H1 (cell line): ENCODE results near the gene GMCL2. TPM values are rescaled to one million over a fixed set of nuclear protein-coding genes. Genes with fewer than 3 reads are reported as not detected.

Experiments
- ASH2L ChIP-seq: fragments of 200-600, 300-600 bp; sonication (generic); IDR thresholded peaks from one replicate; pipeline ENCODE4 v1.7.1; 2017; ENCODE audit warnings: low read length
- CHD2 ChIP-seq: IDR thresholded peaks from 2 replicates; pipeline ENCODE4 v1.6.1; 2012; ENCODE audit warnings: low read length, improper control_type of control experiment
- KDM4A ChIP-seq: IDR thresholded peaks from one replicate; pipeline ENCODE4 v1.7.1; 2012; ENCODE audit warnings: low read depth, mild to moderate bottlenecking, moderate library complexity, low read length, inconsistent platforms; ENCODE audit not compliant: severe bottlenecking
- RFX5 ChIP-seq: IDR thresholded peaks from 2 replicates; pipeline ENCODE4 v1.6.1; 2011; ENCODE audit warnings: low read depth, low read length, improper control_type of control experiment, borderline replicate concordance
- SAP30 ChIP-seq: fragments of 300-600 bp; sonication (generic); IDR thresholded peaks from 2 replicates; pipeline ENCODE4 v1.7.1; 2012; ENCODE audit warnings: low read length, moderate library complexity, mild to moderate bottlenecking, inconsistent platforms; ENCODE audit not compliant: insufficient read depth, insufficient replicate concordance
- SP1 ChIP-seq: IDR thresholded peaks from 2 replicates; pipeline ENCODE4 v1.6.1; 2011; ENCODE audit warnings: low read depth, low read length
- SP4 ChIP-seq: IDR thresholded peaks from 2 replicates; pipeline ENCODE4 v1.6.1; 2012; ENCODE audit warnings: low read length, inconsistent platforms
- SRF ChIP-seq: IDR thresholded peaks from 2 replicates; pipeline ENCODE4 v1.6.1; 2011; ENCODE audit warnings: mild to moderate bottlenecking, low read depth, low read length, moderate library complexity
- TEAD4 ChIP-seq: IDR thresholded peaks from 2 replicates; pipeline ENCODE4 v1.6.1; 2012; ENCODE audit warnings: low read depth, low read length, inconsistent platforms, mixed read lengths
- polyA plus RNA-seq, 7 experiments: library from polyadenylated mRNA; depleted of rRNA in 3 of 7; stranded (reverse) in 5 of 7; unstranded in 2 of 7; fragments of >200 nt in 5 of 7; fragments of 200-250 nt in 2 of 7; gene quantifications; 1 replicate in 5 of 7; 2 replicates in 1 of 7; 4 replicates in 1 of 7; pipeline versions ENCODE4 v1.2.1 to v1.2.3, GENCODE V29; 2011 to 2013; ENCODE audit warnings: missing spikeins in 2 of 7, mixed read lengths in 2 of 7
- total RNA-seq: library from RNA; stranded (reverse); fragmentation: NEBNext Ultra II Directional; extraction: Animal tissue kit (Norgen Biotek cat#: 25700); gene quantifications from 2 replicates; pipeline ENCODE4 v1.2.1, GENCODE V29; 2021
- TF ChIP-seq, protein P1 (sequence below): fragments of 300-600 bp; sonication (generic); IDR thresholded peaks from 2 replicates; pipeline ENCODE4 v1.7.1; 2012; ENCODE audit warnings: low read length, moderate library complexity, mild to moderate bottlenecking, inconsistent platforms; ENCODE audit not compliant: insufficient replicate concordance
- TF ChIP-seq, protein P2 (sequence below): IDR thresholded peaks from 2 replicates; pipeline ENCODE4 v1.6.1; 2012; ENCODE audit warnings: inconsistent platforms

GMCL2 gene
- total and polyA plus RNA-seq, 2 of the 8 experiments (the other 6 are each of a cell fraction or from before 2014, with no cell fraction given) = 0.13 TPM; not detected in 1

DNA sequence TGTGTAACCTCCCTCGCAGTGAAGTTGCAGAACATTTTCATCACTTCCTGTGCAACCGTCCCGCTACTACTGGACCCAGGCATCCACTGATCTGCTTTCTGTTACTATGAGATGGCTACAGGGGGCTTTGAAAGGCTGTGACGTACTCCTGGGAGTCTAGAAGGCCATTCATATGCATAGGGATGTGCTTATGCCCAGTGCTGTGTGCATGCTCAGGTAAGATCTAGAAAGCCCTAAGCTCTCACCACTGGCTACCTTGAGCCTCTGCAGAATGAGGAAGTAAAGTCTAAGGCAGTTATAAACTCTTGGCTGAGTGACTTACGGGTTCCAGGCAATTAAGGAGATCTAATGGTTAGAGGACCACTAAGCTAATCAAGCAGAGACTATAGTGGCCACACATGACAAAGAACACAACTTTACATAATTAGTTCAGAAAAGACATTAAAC is 28.9 kb upstream of the GMCL2 start (continued):
- TF ChIP-seq, protein P1, sequence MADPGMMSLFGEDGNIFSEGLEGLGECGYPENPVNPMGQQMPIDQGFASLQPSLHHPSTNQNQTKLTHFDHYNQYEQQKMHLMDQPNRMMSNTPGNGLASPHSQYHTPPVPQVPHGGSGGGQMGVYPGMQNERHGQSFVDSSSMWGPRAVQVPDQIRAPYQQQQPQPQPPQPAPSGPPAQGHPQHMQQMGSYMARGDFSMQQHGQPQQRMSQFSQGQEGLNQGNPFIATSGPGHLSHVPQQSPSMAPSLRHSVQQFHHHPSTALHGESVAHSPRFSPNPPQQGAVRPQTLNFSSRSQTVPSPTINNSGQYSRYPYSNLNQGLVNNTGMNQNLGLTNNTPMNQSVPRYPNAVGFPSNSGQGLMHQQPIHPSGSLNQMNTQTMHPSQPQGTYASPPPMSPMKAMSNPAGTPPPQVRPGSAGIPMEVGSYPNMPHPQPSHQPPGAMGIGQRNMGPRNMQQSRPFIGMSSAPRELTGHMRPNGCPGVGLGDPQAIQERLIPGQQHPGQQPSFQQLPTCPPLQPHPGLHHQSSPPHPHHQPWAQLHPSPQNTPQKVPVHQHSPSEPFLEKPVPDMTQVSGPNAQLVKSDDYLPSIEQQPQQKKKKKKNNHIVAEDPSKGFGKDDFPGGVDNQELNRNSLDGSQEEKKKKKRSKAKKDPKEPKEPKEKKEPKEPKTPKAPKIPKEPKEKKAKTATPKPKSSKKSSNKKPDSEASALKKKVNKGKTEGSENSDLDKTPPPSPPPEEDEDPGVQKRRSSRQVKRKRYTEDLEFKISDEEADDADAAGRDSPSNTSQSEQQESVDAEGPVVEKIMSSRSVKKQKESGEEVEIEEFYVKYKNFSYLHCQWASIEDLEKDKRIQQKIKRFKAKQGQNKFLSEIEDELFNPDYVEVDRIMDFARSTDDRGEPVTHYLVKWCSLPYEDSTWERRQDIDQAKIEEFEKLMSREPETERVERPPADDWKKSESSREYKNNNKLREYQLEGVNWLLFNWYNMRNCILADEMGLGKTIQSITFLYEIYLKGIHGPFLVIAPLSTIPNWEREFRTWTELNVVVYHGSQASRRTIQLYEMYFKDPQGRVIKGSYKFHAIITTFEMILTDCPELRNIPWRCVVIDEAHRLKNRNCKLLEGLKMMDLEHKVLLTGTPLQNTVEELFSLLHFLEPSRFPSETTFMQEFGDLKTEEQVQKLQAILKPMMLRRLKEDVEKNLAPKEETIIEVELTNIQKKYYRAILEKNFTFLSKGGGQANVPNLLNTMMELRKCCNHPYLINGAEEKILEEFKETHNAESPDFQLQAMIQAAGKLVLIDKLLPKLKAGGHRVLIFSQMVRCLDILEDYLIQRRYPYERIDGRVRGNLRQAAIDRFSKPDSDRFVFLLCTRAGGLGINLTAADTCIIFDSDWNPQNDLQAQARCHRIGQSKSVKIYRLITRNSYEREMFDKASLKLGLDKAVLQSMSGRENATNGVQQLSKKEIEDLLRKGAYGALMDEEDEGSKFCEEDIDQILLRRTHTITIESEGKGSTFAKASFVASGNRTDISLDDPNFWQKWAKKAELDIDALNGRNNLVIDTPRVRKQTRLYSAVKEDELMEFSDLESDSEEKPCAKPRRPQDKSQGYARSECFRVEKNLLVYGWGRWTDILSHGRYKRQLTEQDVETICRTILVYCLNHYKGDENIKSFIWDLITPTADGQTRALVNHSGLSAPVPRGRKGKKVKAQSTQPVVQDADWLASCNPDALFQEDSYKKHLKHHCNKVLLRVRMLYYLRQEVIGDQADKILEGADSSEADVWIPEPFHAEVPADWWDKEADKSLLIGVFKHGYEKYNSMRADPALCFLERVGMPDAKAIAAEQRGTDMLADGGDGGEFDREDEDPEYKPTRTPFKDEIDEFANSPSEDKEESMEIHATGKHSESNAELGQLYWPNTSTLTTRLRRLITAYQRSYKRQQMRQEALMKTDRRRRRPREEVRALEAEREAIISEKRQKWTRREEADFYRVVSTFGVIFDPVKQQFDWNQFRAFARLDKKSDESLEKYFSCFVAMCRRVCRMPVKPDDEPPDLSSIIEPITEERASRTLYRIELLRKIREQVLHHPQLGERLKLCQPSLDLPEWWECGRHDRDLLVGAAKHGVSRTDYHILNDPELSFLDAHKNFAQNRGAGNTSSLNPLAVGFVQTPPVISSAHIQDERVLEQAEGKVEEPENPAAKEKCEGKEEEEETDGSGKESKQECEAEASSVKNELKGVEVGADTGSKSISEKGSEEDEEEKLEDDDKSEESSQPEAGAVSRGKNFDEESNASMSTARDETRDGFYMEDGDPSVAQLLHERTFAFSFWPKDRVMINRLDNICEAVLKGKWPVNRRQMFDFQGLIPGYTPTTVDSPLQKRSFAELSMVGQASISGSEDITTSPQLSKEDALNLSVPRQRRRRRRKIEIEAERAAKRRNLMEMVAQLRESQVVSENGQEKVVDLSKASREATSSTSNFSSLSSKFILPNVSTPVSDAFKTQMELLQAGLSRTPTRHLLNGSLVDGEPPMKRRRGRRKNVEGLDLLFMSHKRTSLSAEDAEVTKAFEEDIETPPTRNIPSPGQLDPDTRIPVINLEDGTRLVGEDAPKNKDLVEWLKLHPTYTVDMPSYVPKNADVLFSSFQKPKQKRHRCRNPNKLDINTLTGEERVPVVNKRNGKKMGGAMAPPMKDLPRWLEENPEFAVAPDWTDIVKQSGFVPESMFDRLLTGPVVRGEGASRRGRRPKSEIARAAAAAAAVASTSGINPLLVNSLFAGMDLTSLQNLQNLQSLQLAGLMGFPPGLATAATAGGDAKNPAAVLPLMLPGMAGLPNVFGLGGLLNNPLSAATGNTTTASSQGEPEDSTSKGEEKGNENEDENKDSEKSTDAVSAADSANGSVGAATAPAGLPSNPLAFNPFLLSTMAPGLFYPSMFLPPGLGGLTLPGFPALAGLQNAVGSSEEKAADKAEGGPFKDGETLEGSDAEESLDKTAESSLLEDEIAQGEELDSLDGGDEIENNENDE = no peak
- TF ChIP-seq SRF = no peak
- TF ChIP-seq, protein P2, sequence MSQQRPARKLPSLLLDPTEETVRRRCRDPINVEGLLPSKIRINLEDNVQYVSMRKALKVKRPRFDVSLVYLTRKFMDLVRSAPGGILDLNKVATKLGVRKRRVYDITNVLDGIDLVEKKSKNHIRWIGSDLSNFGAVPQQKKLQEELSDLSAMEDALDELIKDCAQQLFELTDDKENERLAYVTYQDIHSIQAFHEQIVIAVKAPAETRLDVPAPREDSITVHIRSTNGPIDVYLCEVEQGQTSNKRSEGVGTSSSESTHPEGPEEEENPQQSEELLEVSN = no peak
- TF ChIP-seq SP1 = no peak
- no peak for TF ChIP-seq ASH2L
- TF ChIP-seq SP4 = no peak
- no peak for TF ChIP-seq SAP30
- TF ChIP-seq KDM4A = no peak
- no peak for TF ChIP-seq RFX5
- TF ChIP-seq TEAD4 = no peak
- no peak for TF ChIP-seq CHD2
